Mononuclear cell (primary cell): Measurements from ENCODE around the gene CPOX. TPM values are rescaled to one million over a fixed set of nuclear protein-coding genes. Genes with fewer than 3 reads are reported as not detected.

Source experiments
- H3K27me3 ChIP-seq: 2 replicates; pipeline ENCODE4 v1.6.0; 2011; ENCODE audit warnings: low read length, control low read depth; ENCODE audit not compliant: insufficient read depth
- H3K4me1 ChIP-seq: 2 replicates; pipeline ENCODE4 v1.5.1; 2011; ENCODE audit warnings: mild to moderate bottlenecking, low read length, control low read depth; ENCODE audit not compliant: insufficient read depth
- H3K4me3 ChIP-seq: 2 replicates; pipeline ENCODE4 v1.5.1; 2011; ENCODE audit warnings: mild to moderate bottlenecking, low read length, moderate library complexity
- H3K9me3 ChIP-seq: 2 replicates; pipeline ENCODE4 v1.5.1; 2011; ENCODE audit warnings: low read depth, mild to moderate bottlenecking, control low read depth, low read length
- total RNA-seq: library from RNA; depleted of rRNA; stranded (reverse); fragments of >200 nt; gene quantifications from one replicate; pipeline ENCODE4 v1.2.3, GENCODE V29; 2012

CPOX gene
- total RNA-seq, 1 donor = 7.0 TPM

GRCh38 chr3:98581474-98581873, 11.9 kb downstream of the CPOX start:
- Histone ChIP-seq H3K4me3 (no peak overlapping the region), H3K27me3 (no peaks in the 10 kb centered on the region), H3K9me3 (no peaks in the 10 kb centered on the region), H3K4me1 (peaks cover 7% of the 10 kb centered on the region)

GRCh38 chr3:98580401-98581386, 12.7 kb downstream of the CPOX start:
- H3K27me3 ChIP-seq = no peaks in the 10 kb centered on the region
- peaks cover 5% of the 10 kb centered on the region for H3K4me1 ChIP-seq
- no peak overlapping the region for H3K4me3 ChIP-seq
- no peaks in the 10 kb centered on the region for H3K9me3 ChIP-seq

- no peaks in the 10 kb centered on the region for H3K9me3 ChIP-seq
- no peaks in the 10 kb centered on the region for H3K27me3 ChIP-seq
- H3K4me1 ChIP-seq = no peaks in the 10 kb centered on the region
- no peak overlapping the region for H3K4me3 ChIP-seq
Measured at GRCh38 chr3:98577178-98577895, 16.1 kb downstream of the CPOX start.

GRCh38 chr3:98574132-98574531, 19.3 kb downstream of the CPOX start:
- no peaks in the 10 kb centered on the region for H3K9me3 ChIP-seq
- no peak overlapping the region for H3K4me3 ChIP-seq
- H3K4me1 ChIP-seq = no peaks in the 10 kb centered on the region
- H3K27me3 ChIP-seq = no peaks in the 10 kb centered on the region

DNA sequence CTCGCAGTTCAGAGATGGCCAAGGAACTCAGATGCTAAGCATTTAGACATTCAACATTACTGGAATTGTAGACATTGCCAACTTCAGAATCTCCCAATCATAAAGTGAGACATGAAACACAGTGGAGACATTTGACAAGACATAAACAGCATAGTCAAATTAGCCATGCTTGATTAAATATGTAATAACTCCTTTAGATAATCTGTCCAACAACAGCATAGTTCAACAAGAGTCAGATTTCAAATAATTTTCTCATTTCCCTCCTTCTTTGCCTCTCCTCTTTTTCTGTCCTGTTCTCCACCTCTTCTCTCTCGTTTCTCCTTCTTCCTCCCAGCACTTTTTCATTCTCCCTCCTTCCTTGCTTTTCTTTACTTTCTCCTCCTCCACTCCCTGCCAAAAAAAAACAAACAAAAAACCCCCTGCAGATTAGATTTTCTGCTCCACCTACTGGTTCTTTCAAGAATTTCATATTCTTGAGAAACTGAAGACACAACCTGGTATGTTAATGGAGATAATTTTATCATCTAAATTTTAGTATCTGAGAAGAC, 20.2 kb downstream of the CPOX start:
- Histone ChIP-seq H3K4me1 (no peaks in the 10 kb centered on the region), H3K9me3 (no peaks in the 10 kb centered on the region), H3K27me3 (no peaks in the 10 kb centered on the region), H3K4me3 (no peak overlapping the region)

- Histone ChIP-seq H3K27me3 (no peaks in the 10 kb centered on the region), H3K9me3 (no peaks in the 10 kb centered on the region), H3K4me1 (peaks cover 34% of the 10 kb centered on the region), H3K4me3 (no peak overlapping the region)
Measured at GRCh38 chr3:98568402-98568801, 25.0 kb downstream of the CPOX start.

DNA sequence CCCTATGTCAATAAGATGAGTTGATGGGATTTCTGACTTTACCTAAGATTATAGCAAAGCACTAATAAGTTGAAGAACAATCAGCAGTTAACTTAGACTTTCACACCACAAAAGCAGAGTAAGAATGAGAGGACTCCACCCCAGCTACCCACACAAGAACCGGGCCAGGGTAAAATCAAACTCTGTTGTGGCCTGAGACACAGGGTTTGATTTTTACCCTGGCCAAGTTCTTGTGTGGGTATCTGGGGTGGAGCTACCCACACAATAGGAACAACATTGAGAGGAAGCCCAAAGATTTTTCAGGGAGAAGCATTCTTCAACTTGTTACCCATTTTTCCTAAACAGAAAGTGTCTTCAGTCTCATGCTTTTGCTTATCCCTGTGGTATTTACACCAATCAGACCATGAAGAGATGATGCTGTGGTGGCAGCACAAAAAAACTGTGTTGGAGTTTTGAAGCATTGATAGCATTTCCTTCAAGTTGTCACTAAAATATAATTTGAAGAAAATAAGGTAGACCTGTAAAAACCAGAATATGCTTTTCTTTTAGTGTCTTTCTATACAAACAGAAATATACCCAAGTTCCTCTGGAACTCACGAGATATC, 25.6 kb downstream of the CPOX start:
- Histone ChIP-seq H3K4me3 (no peak overlapping the region), H3K4me1 (peaks cover 41% of the 10 kb centered on the region), H3K27me3 (no peaks in the 10 kb centered on the region), H3K9me3 (no peaks in the 10 kb centered on the region)

DNA sequence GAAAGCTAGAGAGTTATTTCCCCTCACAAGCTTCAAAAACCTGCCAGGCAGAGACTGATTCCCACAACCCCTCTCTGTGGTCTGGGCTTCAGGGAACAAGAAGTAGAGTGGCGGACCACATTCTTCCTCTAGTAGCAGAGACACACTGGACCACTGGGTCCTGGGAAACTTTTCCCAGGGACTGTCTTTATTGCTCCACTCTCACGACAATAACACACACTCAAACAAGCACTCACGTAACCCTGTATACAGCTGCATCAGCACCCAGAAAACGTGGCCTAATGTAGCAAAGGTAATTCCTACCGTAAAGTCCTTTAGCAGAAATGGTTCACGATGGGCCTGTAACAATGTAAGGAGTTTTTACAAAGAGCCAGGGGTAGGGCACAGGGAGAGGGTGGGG, 27.6 kb downstream of the CPOX start:
- Histone ChIP-seq H3K4me1 (peaks cover 50% of the 10 kb centered on the region), H3K27me3 (no peaks in the 10 kb centered on the region)

GRCh38 chr3:98565237-98565643, 28.2 kb downstream of the CPOX start:
- H3K9me3 ChIP-seq = no peaks in the 10 kb centered on the region
- H3K27me3 ChIP-seq = no peaks in the 10 kb centered on the region
- peaks cover 50% of the 10 kb centered on the region for H3K4me1 ChIP-seq
- H3K4me3 ChIP-seq = no peak overlapping the region

More for the DNA sequence above, 27.6 kb downstream of the CPOX start:
- Histone ChIP-seq H3K4me3 (no peak overlapping the region), H3K9me3 (no peaks in the 10 kb centered on the region)

GRCh38 chr3:98564282-98565005, 29.0 kb downstream of the CPOX start:
- Histone ChIP-seq H3K9me3 (no peaks in the 10 kb centered on the region), H3K27me3 (no peaks in the 10 kb centered on the region), H3K4me3 (no peak overlapping the region), H3K4me1 (peaks cover 50% of the 10 kb centered on the region)

DNA sequence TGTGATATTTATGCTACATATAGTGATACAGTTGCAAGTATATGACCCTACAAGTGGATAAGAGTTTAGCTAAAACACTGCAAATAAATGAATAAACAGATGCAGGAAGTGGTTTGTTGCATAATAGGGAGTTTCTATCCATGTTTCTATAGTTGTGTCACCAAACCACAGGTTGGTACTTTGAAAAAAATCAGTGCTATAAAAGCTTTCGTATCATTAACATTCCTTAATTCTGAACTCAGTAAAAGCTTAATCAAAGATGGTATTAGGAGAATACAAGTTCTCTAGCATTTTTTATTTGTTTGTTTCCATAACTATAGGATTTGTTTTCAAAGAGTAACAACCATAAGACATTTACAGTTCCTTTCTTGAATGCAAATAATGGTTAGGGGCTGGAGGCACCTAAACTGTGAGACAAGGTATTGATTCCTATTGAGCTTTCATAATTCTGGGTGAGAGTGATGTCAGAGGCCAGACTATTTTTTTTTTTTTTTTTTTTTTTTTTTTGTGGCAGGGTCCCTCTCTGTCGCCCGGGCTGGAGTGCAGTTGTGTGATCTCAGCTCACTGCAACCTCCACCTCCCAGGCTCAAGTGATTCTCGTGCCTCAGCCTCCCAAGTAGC, 29.6 kb downstream of the CPOX start:
- H3K27me3 ChIP-seq = no peaks in the 10 kb centered on the region
- H3K4me1 ChIP-seq = peaks cover 50% of the 10 kb centered on the region
- H3K9me3 ChIP-seq = no peaks in the 10 kb centered on the region
- no peak overlapping the region for H3K4me3 ChIP-seq

- Histone ChIP-seq H3K27me3 (no peaks in the 10 kb centered on the region), H3K4me3 (no peak overlapping the region), H3K4me1 (peaks cover 49% of the 10 kb centered on the region), H3K9me3 (no peaks in the 10 kb centered on the region)
Measured at GRCh38 chr3:98561727-98562521, 31.5 kb downstream of the CPOX start.

GRCh38 chr3:98560911-98561310, 32.5 kb downstream of the CPOX start:
- peaks cover 49% of the 10 kb centered on the region for H3K4me1 ChIP-seq
- no peak overlapping the region for H3K4me3 ChIP-seq
- H3K27me3 ChIP-seq = no peaks in the 10 kb centered on the region
- no peaks in the 10 kb centered on the region for H3K9me3 ChIP-seq
